PC-9 (cell line): ENCODE data around the gene STEAP4.

Experiments used
- CTCF ChIP-seq: fragments of 200-600 bp; sonication (generic); conservative IDR thresholded peaks from 2 replicates; pipeline ENCODE4 v1.6.1; 2017; ENCODE audit warnings: mixed run types, antibody characterized with exemption, mild to moderate bottlenecking, moderate library complexity
- EZH2 ChIP-seq: fragments of 200-600 bp; sonication (generic); IDR thresholded peaks from 2 replicates; pipeline ENCODE4 v1.8.0; 2017; ENCODE audit warnings: antibody characterized with exemption, low read depth

DNA sequence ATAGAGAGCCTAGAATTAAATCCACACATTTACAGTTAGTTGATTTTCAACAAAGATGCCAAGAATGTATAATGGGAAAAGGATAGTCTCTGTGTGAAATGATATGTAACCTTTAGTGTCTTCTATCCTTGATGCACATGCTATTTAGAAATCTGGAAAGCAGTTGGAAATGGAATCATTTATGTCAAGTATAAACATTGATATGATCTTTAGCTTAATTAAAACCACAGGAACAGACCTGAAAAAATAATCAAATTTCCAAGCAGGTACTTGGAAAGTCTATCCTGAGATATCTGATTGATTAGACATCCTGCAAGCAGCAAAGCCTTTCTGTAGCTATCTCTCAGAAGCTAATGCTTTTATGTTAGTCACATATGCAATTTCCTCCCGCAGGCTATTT lies 62.4 kb downstream of the STEAP4 start:
- TF ChIP-seq CTCF, result no peak
- TF ChIP-seq EZH2, result no peak
